Stimulated activated CD4-positive, alpha-beta T cell treated with anti-CD3 and anti-CD28 coated beads, Interleukin-4, amount 100 ng/mL, for 24 hours (primary cell): ENCODE data around the gene SLC9C1.

Source experiments
- DNase-seq: peaks from one replicate; pipeline ENCODE4 v3.0.0-alpha.2; 2020

SLC9C1 gene

GRCh38 chr3:112175646-112176045, 118.4 kb downstream of the SLC9C1 start:
- no peak for DNase-seq

- no peak for DNase-seq
Measured at GRCh38 chr3:112175037-112175436, 119.0 kb downstream of the SLC9C1 start.

GRCh38 chr3:112171144-112171543, 122.9 kb downstream of the SLC9C1 start:
- no peak for DNase-seq

GRCh38 chr3:112170046-112170445, 124.0 kb downstream of the SLC9C1 start:
- no peak for DNase-seq

- DNase-seq = no peak
Measured at GRCh38 chr3:112167758-112168157, 126.3 kb downstream of the SLC9C1 start.

GRCh38 chr3:112149136-112149535, 144.9 kb downstream of the SLC9C1 start:
- no peak for DNase-seq

GRCh38 chr3:112143689-112144088, 150.3 kb downstream of the SLC9C1 start:
- no peak for DNase-seq

GRCh38 chr3:112143251-112143650, 150.8 kb downstream of the SLC9C1 start:
- no peak for DNase-seq

- DNase-seq = no peak
Measured at GRCh38 chr3:112141293-112141692, 152.7 kb downstream of the SLC9C1 start.

- no peak for DNase-seq
Measured at GRCh38 chr3:112140584-112140983, 153.4 kb downstream of the SLC9C1 start.

GRCh38 chr3:112138219-112138969, 155.6 kb downstream of the SLC9C1 start:
- DNase-seq = no peak

GRCh38 chr3:112137781-112138180, 156.2 kb downstream of the SLC9C1 start:
- DNase-seq = no peak

- peak; percentile 51 for DNase-seq
Measured at GRCh38 chr3:112136959-112137693, 156.9 kb downstream of the SLC9C1 start.

GRCh38 chr3:112136046-112136445, 158.0 kb downstream of the SLC9C1 start:
- no peak for DNase-seq

- no peak for DNase-seq
Measured at GRCh38 chr3:112134335-112135124, 159.5 kb downstream of the SLC9C1 start.

GRCh38 chr3:112133626-112134334, 160.2 kb downstream of the SLC9C1 start:
- DNase-seq = no peak

GRCh38 chr3:112132975-112133448, 161.0 kb downstream of the SLC9C1 start, which contains the start of gene GCSAM:
Gene GCSAM (minus strand): TSS chr3:112133248. CDS start chr3:112133120, 128 bp downstream.
- peak; percentile 68 for DNase-seq

GRCh38 chr3:112132554-112132953, 161.5 kb downstream of the SLC9C1 start:
- no peak for DNase-seq

GRCh38 chr3:112132088-112132487, 161.9 kb downstream of the SLC9C1 start:
- no peak for DNase-seq

GRCh38 chr3:112131111-112131510, 162.9 kb downstream of the SLC9C1 start:
- DNase-seq = no peak

GRCh38 chr3:112130638-112130993, 163.4 kb downstream of the SLC9C1 start:
- DNase-seq = no peak

GRCh38 chr3:112129925-112130637, 163.9 kb downstream of the SLC9C1 start:
- DNase-seq = no peak
